ENCODE data around the gene TRIM68. TPM values are rescaled to one million over a fixed set of nuclear protein-coding genes. Genes with fewer than 3 reads are reported as not detected.

Gene TRIM68
- total and polyA plus RNA-seq, 4 donors: 2.6 to 11.2 (median 5.4) TPM

DNA sequence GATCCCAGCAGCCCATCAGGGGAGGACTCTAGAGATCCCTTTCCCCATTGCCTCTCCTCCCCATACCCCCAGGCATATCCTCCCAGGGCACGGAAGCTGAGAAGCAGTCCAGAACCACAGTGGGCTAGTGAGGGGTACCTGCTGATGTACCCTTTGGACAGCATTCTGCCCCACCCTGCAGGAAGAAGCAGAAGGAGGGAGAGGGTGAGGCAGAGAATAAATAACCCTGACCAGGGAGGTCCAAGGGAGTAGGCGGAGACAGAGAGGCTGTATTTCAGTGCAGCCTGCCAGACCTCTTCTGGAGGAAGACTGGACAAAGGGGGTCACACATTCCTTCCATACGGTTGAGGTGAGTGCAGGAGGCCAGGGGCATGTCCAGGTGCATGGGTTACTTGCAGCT is 35.7 kb upstream of the TRIM68 start, which contains the start of gene OR51E1:
OR51E1 (plus strand) TSS at position 301 of the 400 bp plus-strand sequence. CDS start 8,545 bp downstream, outside the sequence.
- no peak within 1 kb of the TSS for H3K27ac ChIP-seq (ENCODE audit: low read depth in 1 of 2, low read length in 2 of 2)
- no peaks in the 10 kb centered on the region for H3K36me3 ChIP-seq (ENCODE audit: control insufficient read depth in 4 of 4, insufficient read depth in 3 of 4, low read depth in 1 of 4, low read length in 3 of 4)
- no peak for DNase-seq (ENCODE audit: low spot score)
- H3K4me3 ChIP-seq (ENCODE audit: low read depth in 1 of 3, low read length in 3 of 3): no peak within 1 kb of the TSS
- TF ChIP-seq JUND (IDR thresholded peaks at IDR 0.05) (no peak), YY1 (IDR thresholded peaks at IDR 0.05) (no peak), FOXA2 (IDR thresholded peaks at IDR 0.05) (no peak), EGR1 (IDR thresholded peaks at IDR 0.05; ENCODE audit: low read depth in 2 of 2) (no peak), SP1 (IDR thresholded peaks at IDR 0.05) (no peak), RXRA (IDR thresholded peaks at IDR 0.05) (no peak), TAF1 (conservative IDR thresholded peaks at IDR 0.05) (no peak), FOXA1 (IDR thresholded peaks at IDR 0.05) (no peak), HNF4G (IDR thresholded peaks at IDR 0.05) (no peak), RAD21 (IDR thresholded peaks at IDR 0.05) (no peak), NR2F2 (IDR thresholded peaks at IDR 0.05) (no peak), HNF4A (conservative IDR thresholded peaks at IDR 0.05) (no peak), GABPA (IDR thresholded peaks at IDR 0.05 in 1 of 2, conservative IDR thresholded peaks at IDR 0.05 in 1 of 2) (no peak)
- TF ChIP-seq, protein P1, sequence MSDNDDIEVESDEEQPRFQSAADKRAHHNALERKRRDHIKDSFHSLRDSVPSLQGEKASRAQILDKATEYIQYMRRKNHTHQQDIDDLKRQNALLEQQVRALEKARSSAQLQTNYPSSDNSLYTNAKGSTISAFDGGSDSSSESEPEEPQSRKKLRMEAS (IDR thresholded peaks at IDR 0.05): no peak
- TF ChIP-seq, protein P2, sequence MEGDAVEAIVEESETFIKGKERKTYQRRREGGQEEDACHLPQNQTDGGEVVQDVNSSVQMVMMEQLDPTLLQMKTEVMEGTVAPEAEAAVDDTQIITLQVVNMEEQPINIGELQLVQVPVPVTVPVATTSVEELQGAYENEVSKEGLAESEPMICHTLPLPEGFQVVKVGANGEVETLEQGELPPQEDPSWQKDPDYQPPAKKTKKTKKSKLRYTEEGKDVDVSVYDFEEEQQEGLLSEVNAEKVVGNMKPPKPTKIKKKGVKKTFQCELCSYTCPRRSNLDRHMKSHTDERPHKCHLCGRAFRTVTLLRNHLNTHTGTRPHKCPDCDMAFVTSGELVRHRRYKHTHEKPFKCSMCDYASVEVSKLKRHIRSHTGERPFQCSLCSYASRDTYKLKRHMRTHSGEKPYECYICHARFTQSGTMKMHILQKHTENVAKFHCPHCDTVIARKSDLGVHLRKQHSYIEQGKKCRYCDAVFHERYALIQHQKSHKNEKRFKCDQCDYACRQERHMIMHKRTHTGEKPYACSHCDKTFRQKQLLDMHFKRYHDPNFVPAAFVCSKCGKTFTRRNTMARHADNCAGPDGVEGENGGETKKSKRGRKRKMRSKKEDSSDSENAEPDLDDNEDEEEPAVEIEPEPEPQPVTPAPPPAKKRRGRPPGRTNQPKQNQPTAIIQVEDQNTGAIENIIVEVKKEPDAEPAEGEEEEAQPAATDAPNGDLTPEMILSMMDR (IDR thresholded peaks at IDR 0.05; ENCODE audit: low read depth, low read length, missing input control): no peak
- TF ChIP-seq, protein P3, sequence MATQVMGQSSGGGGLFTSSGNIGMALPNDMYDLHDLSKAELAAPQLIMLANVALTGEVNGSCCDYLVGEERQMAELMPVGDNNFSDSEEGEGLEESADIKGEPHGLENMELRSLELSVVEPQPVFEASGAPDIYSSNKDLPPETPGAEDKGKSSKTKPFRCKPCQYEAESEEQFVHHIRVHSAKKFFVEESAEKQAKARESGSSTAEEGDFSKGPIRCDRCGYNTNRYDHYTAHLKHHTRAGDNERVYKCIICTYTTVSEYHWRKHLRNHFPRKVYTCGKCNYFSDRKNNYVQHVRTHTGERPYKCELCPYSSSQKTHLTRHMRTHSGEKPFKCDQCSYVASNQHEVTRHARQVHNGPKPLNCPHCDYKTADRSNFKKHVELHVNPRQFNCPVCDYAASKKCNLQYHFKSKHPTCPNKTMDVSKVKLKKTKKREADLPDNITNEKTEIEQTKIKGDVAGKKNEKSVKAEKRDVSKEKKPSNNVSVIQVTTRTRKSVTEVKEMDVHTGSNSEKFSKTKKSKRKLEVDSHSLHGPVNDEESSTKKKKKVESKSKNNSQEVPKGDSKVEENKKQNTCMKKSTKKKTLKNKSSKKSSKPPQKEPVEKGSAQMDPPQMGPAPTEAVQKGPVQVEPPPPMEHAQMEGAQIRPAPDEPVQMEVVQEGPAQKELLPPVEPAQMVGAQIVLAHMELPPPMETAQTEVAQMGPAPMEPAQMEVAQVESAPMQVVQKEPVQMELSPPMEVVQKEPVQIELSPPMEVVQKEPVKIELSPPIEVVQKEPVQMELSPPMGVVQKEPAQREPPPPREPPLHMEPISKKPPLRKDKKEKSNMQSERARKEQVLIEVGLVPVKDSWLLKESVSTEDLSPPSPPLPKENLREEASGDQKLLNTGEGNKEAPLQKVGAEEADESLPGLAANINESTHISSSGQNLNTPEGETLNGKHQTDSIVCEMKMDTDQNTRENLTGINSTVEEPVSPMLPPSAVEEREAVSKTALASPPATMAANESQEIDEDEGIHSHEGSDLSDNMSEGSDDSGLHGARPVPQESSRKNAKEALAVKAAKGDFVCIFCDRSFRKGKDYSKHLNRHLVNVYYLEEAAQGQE (IDR thresholded peaks at IDR 0.05): no peak
- TF ChIP-seq, protein P4, sequence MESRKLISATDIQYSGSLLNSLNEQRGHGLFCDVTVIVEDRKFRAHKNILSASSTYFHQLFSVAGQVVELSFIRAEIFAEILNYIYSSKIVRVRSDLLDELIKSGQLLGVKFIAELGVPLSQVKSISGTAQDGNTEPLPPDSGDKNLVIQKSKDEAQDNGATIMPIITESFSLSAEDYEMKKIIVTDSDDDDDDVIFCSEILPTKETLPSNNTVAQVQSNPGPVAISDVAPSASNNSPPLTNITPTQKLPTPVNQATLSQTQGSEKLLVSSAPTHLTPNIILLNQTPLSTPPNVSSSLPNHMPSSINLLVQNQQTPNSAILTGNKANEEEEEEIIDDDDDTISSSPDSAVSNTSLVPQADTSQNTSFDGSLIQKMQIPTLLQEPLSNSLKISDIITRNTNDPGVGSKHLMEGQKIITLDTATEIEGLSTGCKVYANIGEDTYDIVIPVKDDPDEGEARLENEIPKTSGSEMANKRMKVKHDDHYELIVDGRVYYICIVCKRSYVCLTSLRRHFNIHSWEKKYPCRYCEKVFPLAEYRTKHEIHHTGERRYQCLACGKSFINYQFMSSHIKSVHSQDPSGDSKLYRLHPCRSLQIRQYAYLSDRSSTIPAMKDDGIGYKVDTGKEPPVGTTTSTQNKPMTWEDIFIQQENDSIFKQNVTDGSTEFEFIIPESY (IDR thresholded peaks at IDR 0.05): no peak
- TF ChIP-seq, protein P5, sequence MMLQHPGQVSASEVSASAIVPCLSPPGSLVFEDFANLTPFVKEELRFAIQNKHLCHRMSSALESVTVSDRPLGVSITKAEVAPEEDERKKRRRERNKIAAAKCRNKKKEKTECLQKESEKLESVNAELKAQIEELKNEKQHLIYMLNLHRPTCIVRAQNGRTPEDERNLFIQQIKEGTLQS (IDR thresholded peaks at IDR 0.05): no peak
- H3K9me3 ChIP-seq (ENCODE audit: control insufficient read depth in 4 of 4, low read length in 3 of 4): no peaks in the 10 kb centered on the region
- H3K4me1 ChIP-seq (ENCODE audit: control insufficient read depth in 4 of 4, insufficient read depth in 4 of 4, low read length in 3 of 4): no peaks in the 10 kb centered on the region
- WGBS: 69% methylated on average over 3 of the region's 3 CpGs
- no peak within 1 kb of the TSS for H3K9ac ChIP-seq (ENCODE audit: low read depth in 1 of 2, low read length in 2 of 2)
- H3K27me3 ChIP-seq (ENCODE audit: control insufficient read depth in 4 of 4, insufficient read depth in 4 of 4, low read length in 3 of 4): peaks cover 0 to 6% (median 0%) of the 10 kb centered on the region in 4 donors

Data from liver (tissue), 9 donors.